ENCODE results near the gene PSD.
A peak's percentile ranks its signal among the peaks of the same experiment; 100 is the strongest.

The PSD gene

GRCh38 chr10:102421507-102421756 lies 2.8 kb upstream of the PSD start:
- no peak for TF ChIP-seq CTCF (IDR thresholded peaks at IDR 0.05; ENCODE audit: control insufficient read depth, insufficient read depth, low read depth, low read length, missing control alignments)
- peak overlapping the region; percentile 83 for H3K4me3 ChIP-seq (ENCODE audit: control insufficient read depth, low read depth, low read length)
- no peak for DNase-seq (ENCODE audit: low read depth)

- no peak for TF ChIP-seq CTCF (IDR thresholded peaks at IDR 0.05; ENCODE audit: control insufficient read depth, insufficient read depth, low read depth, low read length, missing control alignments)
- H3K4me3 ChIP-seq (ENCODE audit: control insufficient read depth, low read depth, low read length): peak within 1 kb of the TSS; percentile 83
- peak; percentile 86 for DNase-seq (ENCODE audit: low read depth)
Measured at GRCh38 chr10:102420714-102421506, 2.3 kb upstream of the PSD start, which contains the start of gene FBXL15. Gene FBXL15, plus strand, starts transcription at chr10:102420836. Its CDS starts 294 bp downstream, at chr10:102421130.

GRCh38 chr10:102420181-102420713 lies 1.7 kb upstream of the PSD start:
- H3K4me3 ChIP-seq (ENCODE audit: control insufficient read depth, low read depth, low read length): peak overlapping the region; percentile 83
- no peak for DNase-seq (ENCODE audit: low read depth)
- TF ChIP-seq CTCF (IDR thresholded peaks at IDR 0.05; ENCODE audit: control insufficient read depth, insufficient read depth, low read depth, low read length, missing control alignments): no peak

GRCh38 chr10:102419269-102420180 lies 940 bp upstream of the PSD start:
- DNase-seq (ENCODE audit: low read depth): no peak
- no peak for TF ChIP-seq CTCF (IDR thresholded peaks at IDR 0.05; ENCODE audit: control insufficient read depth, insufficient read depth, low read depth, low read length, missing control alignments)
- peak overlapping the region; percentile 83 for H3K4me3 ChIP-seq (ENCODE audit: control insufficient read depth, low read depth, low read length)

GRCh38 chr10:102416695-102417094 lies 1.9 kb downstream of the PSD start:
- DNase-seq (ENCODE audit: low read depth): no peak
- TF ChIP-seq CTCF (IDR thresholded peaks at IDR 0.05; ENCODE audit: control insufficient read depth, insufficient read depth, low read depth, low read length, missing control alignments): no peak
- H3K4me3 ChIP-seq (ENCODE audit: control insufficient read depth, low read depth, low read length): no peak overlapping the region

GRCh38 chr10:102416283-102416682 lies 2.3 kb downstream of the PSD start:
- no peak for TF ChIP-seq CTCF (IDR thresholded peaks at IDR 0.05; ENCODE audit: control insufficient read depth, insufficient read depth, low read depth, low read length, missing control alignments)
- no peak overlapping the region for H3K4me3 ChIP-seq (ENCODE audit: control insufficient read depth, low read depth, low read length)
- DNase-seq (ENCODE audit: low read depth): no peak
